H1 (cell line): ENCODE measurements around the gene TEKT5. TPM values are rescaled to one million over a fixed set of nuclear protein-coding genes. Genes with fewer than 3 reads are reported as not detected.

Experiments used
- CTCF ChIA-PET: fragments of 300-600 bp; sonication (Branson Sonifier 250); formaldehyde crosslinking; loops from one replicate; lab custom pipeline; 2021; ENCODE audit not compliant: partially characterized antibody; lab: Charles Lee
- POLR2A ChIA-PET: fragments of 300-600 bp; sonication (Branson Sonifier 250); formaldehyde crosslinking; loops from one replicate; lab custom pipeline; 2021; ENCODE audit warnings: inconsistent platforms; ENCODE audit not compliant: partially characterized antibody; lab: Charles Lee
- DNase-seq, 2 experiments: peaks; one replicate each; pipeline versions ENCODE4 v3.0.0 to v3.0.0-alpha.2; 2010 to 2022; ENCODE audit warnings: low spot score in 2 of 2, low read depth in 1 of 2, mixed read lengths in 1 of 2
- FAIRE-seq: peaks from 2 replicates; lab custom pipeline; 2011; peaks lifted over from hg19 to GRCh38; lab: Jason Lieb, UNC
- H2AFZ ChIP-seq: 2 replicates; pipeline ENCODE4 v1.8.1; 2012; ENCODE audit warnings: low read length, inconsistent platforms
- H2AK5ac ChIP-seq: 2 replicates; pipeline ENCODE4 v1.6.1; 2013; ENCODE audit warnings: low read depth, low read length
- H2BK120ac ChIP-seq: replicated peaks from 2 replicates; pipeline ENCODE3; 2013; ENCODE audit warnings: low read depth, low read length, inconsistent platforms
- H2BK12ac ChIP-seq: 2 replicates; pipeline ENCODE4 v1.6.1; 2013; ENCODE audit warnings: low read depth, low read length
- H2BK15ac ChIP-seq: 2 replicates; pipeline ENCODE4 v1.6.1; 2013; ENCODE audit warnings: low read length
- H2BK20ac ChIP-seq: 2 replicates; pipeline ENCODE4 v1.6.1; 2013; ENCODE audit warnings: low read length
- H2BK5ac ChIP-seq: 2 replicates; pipeline ENCODE4 v1.6.1; 2013; ENCODE audit warnings: low read depth, low read length
- H3K14ac ChIP-seq: 2 replicates; pipeline ENCODE4 v1.6.1; 2013; ENCODE audit warnings: inconsistent platforms; ENCODE audit not compliant: insufficient read length
- H3K18ac ChIP-seq: 2 replicates; pipeline ENCODE4 v1.6.1; 2013; ENCODE audit warnings: low read length; ENCODE audit errors: extremely low read depth
- H3K23ac ChIP-seq: 2 replicates; pipeline ENCODE4 v1.6.1; 2013; ENCODE audit warnings: inconsistent platforms; ENCODE audit not compliant: insufficient read length
- H3K23me2 ChIP-seq: 2 replicates; pipeline ENCODE4 v1.6.1; 2013; ENCODE audit warnings: low read depth, low read length
- H3K27ac ChIP-seq: 2 replicates; pipeline ENCODE4 v1.6.1; 2011; ENCODE audit warnings: low read depth, low read length, inconsistent platforms
- H3K27me3 ChIP-seq, 4 experiments: replicated peaks in 1 of 4; 1 replicate in 1 of 4; 2 replicates in 3 of 4; pipeline versions ENCODE4 v1.6.1 to v1.8.1; 2011 to 2013; ENCODE audit warnings: low read length in 3 of 4, mild to moderate bottlenecking in 3 of 4, inconsistent platforms in 2 of 4, mixed read lengths in 2 of 4, moderate library complexity in 1 of 4; ENCODE audit not compliant: control insufficient read depth in 3 of 4, insufficient read depth in 3 of 4; ENCODE audit errors: extremely low read depth in 1 of 4
- H3K36me3 ChIP-seq, 4 experiments: 2 replicates each; pipeline versions ENCODE4 v1.6.1 to v1.8.1; 2011 to 2013; ENCODE audit warnings: mild to moderate bottlenecking in 4 of 4, low read length in 3 of 4, moderate library complexity in 2 of 4, control low read depth in 1 of 4, inconsistent platforms in 1 of 4; ENCODE audit not compliant: insufficient read depth in 4 of 4, control insufficient read depth in 2 of 4
- H3K4ac ChIP-seq: replicated peaks from 2 replicates; pipeline ENCODE3; 2013; ENCODE audit warnings: low read length, low read depth, mixed read lengths, inconsistent platforms; ENCODE audit not compliant: insufficient read length
- H3K4me1 ChIP-seq, 4 experiments: replicated peaks in 1 of 4; 1 replicate in 1 of 4; 2 replicates in 3 of 4; pipeline versions ENCODE4 v1.6.1 to v1.8.1; 2011 to 2013; ENCODE audit warnings: low read length in 3 of 4, inconsistent platforms in 2 of 4, mixed read lengths in 1 of 4; ENCODE audit not compliant: insufficient read depth in 4 of 4, control insufficient read depth in 3 of 4
- H3K4me2 ChIP-seq, 2 experiments: 2 replicates each; pipeline versions ENCODE4 v1.6.1 to v1.8.1; 2011 to 2013; ENCODE audit warnings: low read depth in 2 of 2, low read length in 2 of 2, control low read depth in 1 of 2, inconsistent platforms in 1 of 2, mild to moderate bottlenecking in 1 of 2; ENCODE audit not compliant: insufficient read depth in 1 of 2
- H3K4me3 ChIP-seq, 4 experiments: fragments of 200-600, 300-600 bp in 1 of 4; sonication (generic), shearing (Covaris generic), sonication (Bioruptor Twin) in 1 of 4; 2 replicates each; pipeline versions ENCODE4 v1.5.1 to v1.8.1; 2011 to 2016; ENCODE audit warnings: low read length in 4 of 4, low read depth in 3 of 4, control low read depth in 2 of 4, inconsistent platforms in 2 of 4, mild to moderate bottlenecking in 2 of 4, mixed read lengths in 1 of 4, moderate library complexity in 1 of 4; ENCODE audit not compliant: insufficient read depth in 2 of 4; ENCODE audit errors: extremely low read depth in 1 of 4
- H3K56ac ChIP-seq: replicated peaks from 2 replicates; pipeline ENCODE3; 2013; ENCODE audit warnings: low read depth, mild to moderate bottlenecking, mixed read lengths, low read length, inconsistent platforms; ENCODE audit not compliant: insufficient read length
- H3K79me1 ChIP-seq: 2 replicates; pipeline ENCODE4 v1.6.1; 2013; ENCODE audit warnings: low read depth, low read length, control low read depth
- H3K79me2 ChIP-seq, 2 experiments: 2 replicates each; pipeline versions ENCODE4 v1.6.1 to v1.8.1; 2012 to 2013; ENCODE audit warnings: low read length in 2 of 2, mild to moderate bottlenecking in 2 of 2, inconsistent platforms in 1 of 2; ENCODE audit not compliant: insufficient read depth in 2 of 2, control insufficient read depth in 1 of 2
- H3K9ac ChIP-seq, 4 experiments: replicated peaks in 1 of 4; 1 replicate in 1 of 4; 2 replicates in 3 of 4; pipeline versions ENCODE4 v1.6.1 to v1.8.1; 2011 to 2013; ENCODE audit warnings: low read depth in 3 of 4, low read length in 3 of 4, control low read depth in 2 of 4, mild to moderate bottlenecking in 2 of 4, moderate library complexity in 2 of 4, inconsistent platforms in 1 of 4; ENCODE audit errors: extremely low read depth in 1 of 4
- H3K9me3 ChIP-seq, 2 experiments: 2 replicates each; pipeline versions ENCODE4 v1.6.1 to v1.8.1; 2012 to 2013; ENCODE audit warnings: mild to moderate bottlenecking in 2 of 2, moderate library complexity in 2 of 2, control low read depth in 1 of 2, inconsistent platforms in 1 of 2, low read depth in 1 of 2, low read length in 1 of 2, mixed read lengths in 1 of 2; ENCODE audit not compliant: insufficient read depth in 2 of 2
- H4K20me1 ChIP-seq, 2 experiments: replicated peaks in 1 of 2; 2 replicates each; pipeline versions ENCODE3 to v1.8.1; 2011 to 2013; ENCODE audit warnings: inconsistent platforms in 2 of 2, low read length in 2 of 2, mild to moderate bottlenecking in 1 of 2; ENCODE audit not compliant: insufficient read depth in 2 of 2, control insufficient read depth in 1 of 2
- H4K5ac ChIP-seq: 2 replicates; pipeline ENCODE4 v1.6.1; 2013; ENCODE audit warnings: low read length, low read depth, mixed read lengths, inconsistent platforms; ENCODE audit not compliant: insufficient read length
- H4K8ac ChIP-seq: 2 replicates; pipeline ENCODE4 v1.8.0; 2013; ENCODE audit warnings: mild to moderate bottlenecking, moderate library complexity, low read length, inconsistent platforms; ENCODE audit not compliant: insufficient read depth; ENCODE audit errors: extremely low read depth
- H4K91ac ChIP-seq: replicated peaks from 2 replicates; pipeline ENCODE3; 2013; ENCODE audit warnings: low read length, mixed read lengths, inconsistent platforms; ENCODE audit not compliant: insufficient read length
- CBX8 ChIP-seq: fragments of 300-800, 300-1000 bp; sonication (generic); IDR thresholded peaks from 2 replicates; pipeline ENCODE4 v1.7.1; 2016; ENCODE audit warnings: low read depth, low read length, borderline replicate concordance
- CTCF ChIP-seq, 3 experiments: IDR thresholded peaks; 1 replicate in 2 of 3; 2 replicates in 1 of 3; pipeline versions ENCODE4 v1.5.1 to v1.6.1; 2011; ENCODE audit warnings: low read length in 3 of 3, mild to moderate bottlenecking in 3 of 3, inconsistent platforms in 2 of 3, low read depth in 1 of 3, moderate library complexity in 1 of 3; ENCODE audit not compliant: insufficient read depth in 1 of 3; ENCODE audit errors: control extremely low read depth in 1 of 3
- E2F6 ChIP-seq: IDR thresholded peaks from 2 replicates; pipeline ENCODE4 v1.6.1; 2012; ENCODE audit warnings: inconsistent platforms
- GTF2F1 ChIP-seq: IDR thresholded peaks from 2 replicates; pipeline ENCODE4 v1.6.1; 2012; ENCODE audit warnings: low read depth, low read length, improper control_type of control experiment, borderline replicate concordance
- HDAC2 ChIP-seq, 2 experiments: fragments of 300-600 bp in 1 of 2; sonication (generic) in 1 of 2; IDR thresholded peaks; 2 replicates each; pipeline ENCODE4 v1.6.1; 2011 to 2012; ENCODE audit warnings: low read depth in 2 of 2, low read length in 2 of 2, mild to moderate bottlenecking in 2 of 2, moderate library complexity in 2 of 2, borderline replicate concordance in 1 of 2, inconsistent platforms in 1 of 2
- HDAC6 ChIP-seq: IDR thresholded peaks from one replicate; pipeline ENCODE4 v1.7.1; 2012; ENCODE audit warnings: low read depth, mild to moderate bottlenecking, inconsistent platforms, low read length, moderate library complexity
- POLR2A ChIP-seq, 2 experiments: IDR thresholded peaks; 1 replicate in 1 of 2; 2 replicates in 1 of 2; pipeline ENCODE4 v1.6.1; 2011; ENCODE audit warnings: low read depth in 2 of 2, low read length in 2 of 2, mild to moderate bottlenecking in 2 of 2; ENCODE audit errors: control extremely low read depth in 1 of 2
- RNF2 ChIP-seq: fragments of 200-900, 300-1000 bp; sonication (generic); IDR thresholded peaks from 2 replicates; pipeline ENCODE4 v1.7.1; 2016; ENCODE audit warnings: borderline replicate concordance, low read depth, mild to moderate bottlenecking, antibody characterized with exemption, low read length; ENCODE audit not compliant: poor library complexity, severe bottlenecking; ENCODE audit errors: missing control alignments
- TBP ChIP-seq: IDR thresholded peaks from 2 replicates; pipeline ENCODE4 v1.6.1; 2011; ENCODE audit warnings: low read depth, low read length, improper control_type of control experiment
- ZNF274 ChIP-seq: IDR thresholded peaks from 2 replicates; pipeline ENCODE4 v1.7.0; 2012; ENCODE audit warnings: low read length, borderline replicate concordance; ENCODE audit errors: extremely low read depth
- WGBS, 2 experiments: shearing (Covaris generic) in 1 of 2; methylation state at CpG; one replicate each; pipeline versions ENCODE4 v1.1.6 to v1.1.7; 2013 to 2015; ENCODE audit warnings: low lambda C conversion rate in 2 of 2, mixed read lengths in 2 of 2, inconsistent platforms in 1 of 2, low coverage in 1 of 2, missing lambda C conversion rate in 1 of 2; ENCODE audit not compliant: insufficient replicate concordance in 2 of 2, insufficient coverage in 1 of 2, insufficient read length in 1 of 2; ENCODE audit errors: extremely low coverage in 1 of 2, missing lambda C conversion rate in 1 of 2; 5-methylcytosine and 5-hydroxymethylcytosine counted together
- polyA plus RNA-seq, 7 experiments: library from polyadenylated mRNA; depleted of rRNA in 3 of 7; stranded (reverse) in 5 of 7; unstranded in 2 of 7; fragments of >200 nt in 5 of 7; fragments of 200-250 nt in 2 of 7; gene quantifications; 1 replicate in 5 of 7; 2 replicates in 1 of 7; 4 replicates in 1 of 7; pipeline versions ENCODE4 v1.2.1 to v1.2.3, GENCODE V29; 2011 to 2013; ENCODE audit warnings: missing spikeins in 2 of 7, mixed read lengths in 2 of 7
- total RNA-seq: library from RNA; stranded (reverse); fragmentation: NEBNext Ultra II Directional; extraction: Animal tissue kit (Norgen Biotek cat#: 25700); gene quantifications from 2 replicates; pipeline ENCODE4 v1.2.1, GENCODE V29; 2021

The TEKT5 gene
- total and polyA plus RNA-seq, 2 of the 8 experiments (the other 6 are each of a cell fraction or from before 2014, with no cell fraction given) = 0.95 TPM; not detected in 1

- H3K4me1 ChIP-seq = peaks cover 0 to 3% (median under 1%) of the 10 kb centered on the region in 4 experiments; a peak in 3 of 7 replicates
- H3K4me3 ChIP-seq = no peak overlapping the region
- no peak overlapping the region for H3K27ac ChIP-seq
- H3K9me3 ChIP-seq = peaks cover 3 to 5% of the 10 kb centered on the region in 2 experiments; a peak in 3 of 4 replicates
- H3K79me2 ChIP-seq = no peaks in the 10 kb centered on the region
- no peak overlapping the region for H3K4ac ChIP-seq
- no peak overlapping the region for H3K18ac ChIP-seq
- H3K23ac ChIP-seq = no peak overlapping the region
- H3K27me3 ChIP-seq = no peaks in the 10 kb centered on the region
- no peak for DNase-seq
- no peak overlapping the region for H4K8ac ChIP-seq
- H3K14ac ChIP-seq = no peak overlapping the region
- no peak overlapping the region for H3K9ac ChIP-seq
- H2AFZ ChIP-seq = no peak overlapping the region
- H2BK5ac ChIP-seq = no peak overlapping the region
- H2BK15ac ChIP-seq = no peak overlapping the region
- no peaks in the 10 kb centered on the region for H3K79me1 ChIP-seq
- ChIA-PET CTCF (interaction anchor here (0.8 to 3.6 kb wide), 7 partner anchors 11 to 244 kb away, joined by 3 to 17 read pairs (median 6); no protein-coding TSS in a partner anchor), POLR2A (interaction anchor here (0.6 kb wide), 1 partner anchor 13 kb away, joined by 3 read pairs; no protein-coding TSS in a partner anchor)
- no peaks in the 10 kb centered on the region; the same call in 1 of the 2 replicates for H3K23me2 ChIP-seq
- no peak overlapping the region for H2BK120ac ChIP-seq
- WGBS, 2 experiments = 92% methylated on average over 8 of the region's 8 CpGs; no CpG with 5 or more reads in 1 of the 2 experiments
- H4K20me1 ChIP-seq = no peaks in the 10 kb centered on the region
- H2AK5ac ChIP-seq = no peak overlapping the region
- H4K5ac ChIP-seq = no peak overlapping the region
- H2BK12ac ChIP-seq = no peak overlapping the region
- no peaks in the 10 kb centered on the region; a peak in 1 of 8 replicates for H3K36me3 ChIP-seq
- no peak for FAIRE-seq
- no peak overlapping the region for H2BK20ac ChIP-seq
- H3K4me2 ChIP-seq = no peak overlapping the region
- no peak overlapping the region for H4K91ac ChIP-seq
- no peak overlapping the region for H3K56ac ChIP-seq
- TF ChIP-seq HDAC6 (no peak), E2F6 (no peak), POLR2A (IDR thresholded peaks at IDR 0.05; ENCODE audit: control extremely low read depth in 1 of 2, low read depth in 2 of 2, low read length in 2 of 2) (no peak), GTF2F1 (no peak), RNF2 (no peak), CBX8 (no peak), HDAC2 (IDR thresholded peaks at IDR 0.05; ENCODE audit: borderline replicate concordance in 1 of 2, low read depth in 2 of 2, low read length in 2 of 2) (no peak), ZNF274 (no peak), TBP (no peak), CTCF (IDR thresholded peaks at IDR 0.05; ENCODE audit: control extremely low read depth in 1 of 3, insufficient read depth in 1 of 3, low read depth in 1 of 3, low read length in 3 of 3) (no peak)
Observed at GRCh38 chr16:10667239-10667638, 27.5 kb downstream of the TEKT5 start.
